GM18502 (cell line): ENCODE results near the gene C1GALT1C1.
A peak's percentile ranks its signal among the peaks of the same experiment; 100 is the strongest.
"Not testable (repeated sequence)": the region's sequence is repeated elsewhere in the genome, so short reads cannot be mapped to it uniquely, and the experiment has no call there.

ENCODE experiments used
- ATAC-seq: cut with Tn5 transposase; IDR thresholded peaks from one replicate; pipeline ENCODE4 v1.9.1; 2021; ENCODE audit warnings: mild to moderate bottlenecking; ENCODE audit not compliant: unreplicated experiment, poor library complexity

The C1GALT1C1 gene

DNA sequence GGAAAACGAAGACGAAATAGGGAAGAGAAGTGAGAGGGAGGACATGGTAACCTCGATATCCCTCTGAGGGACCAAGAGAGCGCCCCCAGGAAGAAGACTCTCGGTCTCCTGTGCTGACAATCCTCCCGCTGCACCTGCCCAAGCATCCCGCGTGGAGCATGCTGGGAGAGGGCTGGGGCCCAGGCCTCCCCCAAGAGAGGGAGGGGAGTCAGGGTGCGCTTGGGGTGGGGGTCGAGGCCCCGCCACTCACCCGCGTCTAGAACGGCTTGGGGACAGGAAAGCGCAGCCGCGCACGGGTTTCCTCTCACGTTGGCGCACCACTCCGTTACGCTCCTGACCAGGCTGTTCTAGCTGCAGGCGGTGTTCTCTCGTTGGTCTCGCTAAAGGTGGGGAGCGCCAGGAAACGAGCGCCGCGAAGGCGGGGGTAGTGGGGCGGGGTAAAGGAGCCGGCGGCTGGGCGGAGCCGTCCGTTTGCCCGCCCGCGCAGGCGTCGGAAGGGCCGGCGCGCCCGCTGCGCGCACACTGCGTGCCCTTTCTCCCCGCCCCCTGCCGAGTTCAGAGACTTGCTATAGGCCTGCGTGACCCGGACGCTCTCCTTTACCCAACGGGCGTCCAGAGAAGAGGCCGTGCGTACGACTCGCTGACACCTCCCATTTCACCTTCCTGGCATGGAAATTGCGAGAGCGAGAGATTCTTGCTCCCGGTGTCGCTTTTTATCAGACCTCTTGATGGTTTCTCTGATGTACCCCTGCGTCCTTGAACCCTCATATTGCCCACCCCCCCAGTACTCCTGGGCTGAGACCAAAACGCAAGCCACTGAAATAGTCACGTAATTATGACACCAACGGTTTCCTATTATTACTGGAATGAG, at the start of gene C1GALT1C1:
C1GALT1C1 (minus strand) TSS at position 388 of the 871 bp plus-strand sequence. CDS start 2,888 bp downstream, outside the sequence.
- ATAC-seq = peak; percentile 94

DNA sequence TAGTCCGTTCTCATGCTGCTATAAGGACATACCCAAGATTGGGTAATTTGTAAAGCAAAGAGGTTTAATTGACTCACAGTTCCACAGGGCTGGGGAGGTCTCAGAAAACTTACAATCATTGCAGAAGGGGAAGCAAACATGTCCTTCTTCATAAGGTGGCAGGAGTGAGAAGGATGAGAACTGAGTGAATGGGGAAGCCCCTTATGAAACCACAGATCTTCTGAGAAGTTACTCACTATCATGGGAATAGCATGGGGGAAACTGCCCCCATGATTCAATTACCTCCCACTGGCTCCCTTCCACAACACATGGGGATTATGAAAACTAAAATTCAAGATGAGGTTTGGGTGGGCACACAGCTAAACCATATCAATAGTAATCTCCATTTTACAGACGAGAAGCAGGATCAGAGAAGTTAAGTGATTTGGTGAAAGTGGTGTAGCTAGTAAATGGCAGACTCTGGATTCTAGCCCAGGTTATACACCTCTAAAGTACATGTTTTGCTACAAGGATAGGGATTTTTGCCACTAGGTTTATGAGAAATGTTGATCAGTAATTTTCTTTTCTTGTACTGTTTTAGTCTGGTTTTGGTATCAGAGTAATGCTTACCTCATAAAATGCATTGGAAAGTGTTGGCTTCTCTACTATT, 47.3 kb upstream of the C1GALT1C1 start:
- ATAC-seq = no peak

DNA sequence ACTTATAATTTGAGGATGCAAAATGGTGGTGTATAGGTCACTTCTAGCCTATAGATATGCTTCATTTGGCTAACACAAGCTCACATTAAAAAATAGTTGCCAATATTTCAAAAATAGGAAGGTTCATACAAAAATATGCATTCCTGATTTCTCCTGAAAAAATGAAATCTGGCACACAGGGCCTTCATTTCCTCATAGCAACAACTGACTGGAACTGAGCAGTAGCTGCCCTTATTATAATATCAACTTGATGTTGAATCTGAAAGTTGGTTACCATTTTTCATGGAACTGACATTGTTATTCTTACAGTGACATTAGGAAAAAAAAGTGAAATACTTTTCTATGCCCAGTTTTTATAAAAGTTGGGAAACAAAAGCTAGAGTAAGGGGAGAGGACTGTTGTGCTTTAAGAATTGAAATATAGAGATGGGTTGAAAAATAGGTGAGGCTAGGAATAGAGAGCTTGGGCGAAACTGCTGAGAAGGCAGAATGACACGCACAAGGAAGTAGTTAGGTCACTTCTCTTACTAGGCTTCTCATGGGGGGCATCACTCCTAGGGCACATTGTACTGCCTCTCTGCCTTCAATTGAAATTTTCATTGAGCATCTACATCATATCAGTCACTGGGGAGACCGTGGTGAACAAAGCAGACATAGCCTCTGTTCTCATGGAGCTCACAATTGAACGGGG, 43.1 kb upstream of the C1GALT1C1 start:
- no peak for ATAC-seq

DNA sequence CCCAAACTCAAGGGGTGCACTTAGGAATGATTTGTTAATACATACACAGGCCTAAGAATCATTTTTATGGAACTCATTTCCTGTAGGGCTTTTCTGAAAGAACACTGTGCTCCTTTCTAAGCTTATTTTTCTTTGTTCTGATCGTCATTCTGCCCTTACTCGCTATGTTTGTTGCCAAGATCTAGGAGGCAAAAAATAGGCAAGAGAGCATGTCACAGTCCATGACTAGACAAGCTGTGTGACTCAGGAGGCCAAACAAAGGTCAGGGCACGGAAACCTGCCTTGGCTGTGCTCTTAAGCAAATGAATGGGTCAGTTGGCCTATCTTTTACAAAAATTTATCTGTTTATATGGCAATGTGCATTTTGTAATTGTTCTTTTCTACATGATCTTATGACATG, 42.5 kb upstream of the C1GALT1C1 start:
- ATAC-seq = no peak

DNA sequence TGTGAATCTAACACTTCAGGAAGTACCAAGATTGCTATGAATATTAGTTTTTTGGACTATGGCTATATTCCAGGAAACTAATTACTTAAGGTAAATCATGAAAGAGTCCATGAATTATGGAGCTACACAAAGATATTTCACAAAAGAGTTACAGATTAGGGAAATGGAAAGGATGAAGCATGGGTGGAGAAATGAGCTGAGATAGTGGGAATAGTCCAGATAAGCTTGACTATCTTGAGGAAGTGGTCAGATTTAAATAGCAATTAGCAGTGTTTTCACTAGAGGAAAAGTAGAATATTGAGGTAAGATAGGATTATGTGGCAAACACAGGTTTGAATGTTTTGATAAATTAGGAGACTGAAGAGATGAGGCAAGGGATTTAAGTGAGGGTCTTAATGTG, 42.1 kb upstream of the C1GALT1C1 start:
- no peak for ATAC-seq

DNA sequence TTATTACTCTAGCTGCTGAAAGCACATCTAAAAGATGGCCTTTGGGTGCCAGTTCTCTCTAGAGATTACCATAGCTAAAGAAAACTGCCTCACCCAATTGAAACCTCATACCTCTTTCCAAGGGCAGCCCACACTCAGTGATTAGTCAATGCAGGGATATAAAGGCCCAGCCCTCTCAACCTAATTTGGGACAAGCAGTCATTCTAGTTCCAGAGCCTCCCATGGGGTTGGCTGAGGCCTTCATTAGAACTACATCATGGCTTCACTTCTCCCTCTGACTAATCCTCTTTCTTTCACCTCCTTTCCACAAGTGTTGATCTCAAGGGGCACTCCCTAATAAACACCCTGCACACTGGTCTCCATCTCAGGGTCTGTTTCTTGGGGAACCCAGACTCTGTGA, 38.5 kb upstream of the C1GALT1C1 start:
- ATAC-seq = no peak

DNA sequence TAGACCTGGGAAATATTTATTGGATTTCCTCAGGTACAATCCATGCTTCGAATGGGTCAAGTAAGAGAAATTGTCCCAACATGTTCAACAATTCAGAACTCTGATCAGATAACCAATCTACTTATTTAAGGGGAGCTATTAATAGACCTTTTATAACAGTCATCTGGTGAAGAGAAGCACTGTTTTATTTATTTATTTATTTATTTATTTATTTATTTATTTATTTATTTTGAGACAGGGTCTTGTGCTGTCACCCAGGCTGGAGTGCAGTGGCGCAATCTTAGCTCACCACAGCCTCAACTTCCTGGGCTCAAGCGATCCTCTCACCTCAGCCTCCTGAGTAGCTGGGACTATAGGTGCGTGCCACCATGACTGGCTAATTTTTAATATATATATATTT, 34.7 kb upstream of the C1GALT1C1 start:
- not testable (repeated sequence) for ATAC-seq

DNA sequence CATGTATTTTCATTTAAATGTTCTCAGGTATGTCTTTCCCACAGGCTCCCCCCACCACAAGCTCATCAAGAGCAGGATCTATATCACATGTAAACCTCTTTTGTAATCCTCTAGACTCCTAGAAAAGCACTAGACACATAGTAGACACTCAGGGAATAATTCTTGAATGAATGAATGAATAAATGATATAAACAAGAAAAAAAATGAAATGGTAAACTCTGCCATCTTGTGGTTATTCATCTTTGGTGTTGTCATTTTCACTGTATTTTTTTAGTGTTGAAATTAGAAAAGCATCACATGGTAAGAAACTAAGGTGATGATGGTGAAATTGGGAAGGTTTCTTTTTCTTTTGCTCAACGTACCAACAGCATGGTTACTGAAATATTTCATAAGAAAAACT, 34.2 kb upstream of the C1GALT1C1 start:
- no peak for ATAC-seq

DNA sequence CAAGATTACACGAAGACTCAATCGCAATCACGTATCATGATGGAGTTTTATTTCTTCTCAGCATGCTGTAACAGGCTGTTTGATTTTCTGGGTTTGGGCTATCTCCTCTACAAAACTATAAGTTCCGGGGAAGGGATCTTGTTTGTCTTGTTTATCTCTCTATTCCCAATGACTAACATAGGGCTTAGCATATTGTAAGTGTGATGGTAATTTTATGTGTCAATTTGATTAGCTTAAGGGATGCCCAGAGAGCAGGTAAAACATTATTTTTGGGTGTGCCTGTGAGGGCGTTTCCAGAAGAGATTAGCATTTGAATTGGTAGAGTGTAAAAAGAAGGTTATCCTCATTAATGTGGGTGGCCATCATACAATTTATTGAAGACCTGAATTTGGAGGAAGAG, 32.8 kb upstream of the C1GALT1C1 start:
- ATAC-seq = no peak

DNA sequence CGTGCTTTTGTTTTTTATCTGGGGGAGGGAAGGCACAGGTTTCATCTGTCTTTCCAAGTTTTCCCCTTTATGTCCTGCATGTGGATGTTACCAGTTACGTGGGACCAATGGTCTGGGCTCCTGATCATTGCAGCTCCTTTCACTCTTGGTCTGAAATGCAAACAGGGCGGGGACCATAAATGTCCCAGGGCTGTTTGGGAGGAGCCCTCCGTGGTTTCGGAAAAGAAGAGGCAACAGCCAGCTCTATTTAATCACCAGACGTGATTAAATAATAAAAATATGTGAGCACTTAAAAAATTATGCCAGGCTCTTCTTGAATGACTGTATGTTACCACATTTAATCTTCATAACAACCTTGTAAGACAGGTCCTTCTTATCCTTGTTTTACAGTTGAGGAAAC, 30.8 kb upstream of the C1GALT1C1 start:
- ATAC-seq = no peak

DNA sequence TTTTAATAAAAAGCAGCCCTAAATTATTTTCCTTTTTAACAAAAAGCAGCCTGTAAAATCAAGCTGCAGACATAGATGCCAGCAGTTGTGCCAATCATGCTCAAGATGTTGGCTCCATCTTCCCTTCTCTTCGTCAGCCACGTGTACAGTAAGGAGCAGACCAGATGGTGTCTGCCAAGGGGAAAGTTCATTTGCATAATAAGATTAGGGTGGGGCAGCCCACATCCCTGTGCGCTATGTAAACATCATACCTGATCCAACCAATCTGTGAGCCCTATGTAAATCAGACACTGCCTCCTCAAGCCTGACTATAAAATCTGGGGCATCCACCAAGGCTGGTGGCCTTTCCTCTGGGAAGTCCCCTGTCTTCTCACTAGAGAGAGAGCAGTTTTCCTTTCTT, 23.1 kb upstream of the C1GALT1C1 start:
- no peak for ATAC-seq

DNA sequence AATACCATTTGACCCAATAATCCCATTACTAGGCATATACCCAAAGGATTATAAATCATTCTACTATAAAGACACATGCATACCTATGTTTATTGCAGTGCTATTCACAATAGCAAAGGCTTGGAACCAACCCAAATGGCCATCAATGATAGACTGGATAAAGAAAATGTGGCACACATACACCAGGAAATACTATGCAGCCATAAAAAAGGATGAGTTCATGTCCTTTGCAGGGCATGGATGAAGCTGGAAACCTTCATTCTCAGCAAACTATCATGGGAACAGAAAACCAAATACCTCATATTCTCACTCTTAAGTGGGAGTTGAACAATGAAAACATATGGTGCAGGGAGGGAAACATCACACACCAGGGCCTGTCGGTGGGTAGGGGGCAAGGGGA, 22.4 kb upstream of the C1GALT1C1 start:
- not testable (repeated sequence) for ATAC-seq

DNA sequence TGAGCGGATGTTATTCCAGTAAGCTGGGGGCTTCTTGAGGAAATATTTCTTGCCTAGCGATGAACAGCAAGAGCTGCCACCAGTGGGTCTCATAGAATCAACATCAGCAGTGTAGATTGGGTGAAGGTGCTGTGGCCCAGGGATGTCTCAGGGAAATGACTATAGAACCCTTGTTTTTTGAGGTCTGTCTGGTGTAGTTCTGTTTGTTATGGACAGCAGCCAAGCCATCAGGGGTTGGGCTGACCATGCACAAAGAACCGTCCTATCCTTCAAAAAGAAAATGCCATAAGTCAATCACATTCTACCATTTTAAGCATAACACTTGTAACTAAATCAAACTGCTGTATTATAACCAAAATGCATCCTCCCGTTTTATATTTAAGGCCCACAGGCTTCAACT, 17.3 kb upstream of the C1GALT1C1 start:
- no peak for ATAC-seq

DNA sequence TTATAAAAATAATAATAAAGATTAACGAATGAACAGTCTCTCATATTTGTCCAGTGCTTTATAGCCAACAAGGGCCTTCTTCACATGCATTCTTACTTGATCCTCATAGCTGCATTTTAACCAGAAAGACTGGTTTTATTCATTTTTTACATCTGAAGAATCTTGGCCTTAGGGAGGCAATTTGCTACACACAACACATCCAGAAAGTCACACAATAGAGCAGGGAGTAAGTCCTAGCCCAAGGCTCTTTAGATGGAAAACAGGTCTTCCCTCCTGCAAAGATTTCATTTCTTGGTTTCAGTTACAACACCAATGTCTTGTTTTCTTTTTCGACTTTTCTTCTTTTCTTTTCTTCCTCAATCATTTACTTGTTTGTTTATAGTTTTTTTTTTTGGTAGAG, 13.0 kb upstream of the C1GALT1C1 start:
- no peak for ATAC-seq

DNA sequence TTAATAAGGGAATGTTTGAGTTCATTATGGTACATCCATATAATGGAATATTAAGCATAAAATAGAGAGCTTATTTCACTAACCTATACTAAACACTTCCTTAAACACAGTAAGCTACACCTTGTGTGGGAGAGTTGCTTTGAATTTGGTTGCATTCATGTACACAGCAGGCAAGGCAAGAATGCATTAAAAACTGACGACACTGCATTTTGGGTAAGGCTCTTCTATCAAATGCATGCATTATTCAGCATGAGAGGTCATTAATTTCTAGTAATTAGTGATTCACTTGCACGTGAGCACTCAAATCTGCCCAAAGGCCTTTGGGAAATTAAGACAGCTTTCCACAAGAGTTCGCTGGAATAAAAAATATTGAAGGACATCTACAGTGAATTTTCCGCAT, 8.8 kb upstream of the C1GALT1C1 start:
- ATAC-seq = no peak

DNA sequence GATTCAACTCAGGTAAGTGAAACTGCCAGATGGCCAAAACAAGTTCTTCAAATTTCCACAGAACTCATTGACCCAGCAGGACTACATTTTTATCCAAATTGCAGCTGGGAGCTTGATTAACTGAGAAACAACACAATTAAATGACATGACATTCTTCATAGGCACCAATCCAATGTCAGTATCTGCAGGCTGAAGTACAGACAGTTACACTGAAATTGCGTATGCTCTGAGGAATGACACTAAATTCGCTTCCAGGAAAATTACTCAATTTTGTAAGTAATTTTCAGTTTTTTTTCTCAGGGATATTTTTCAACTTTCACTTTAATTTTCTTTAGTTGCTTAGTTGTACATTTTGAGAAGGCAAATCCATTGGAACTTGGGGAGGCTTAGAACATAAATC, 4.5 kb downstream of the C1GALT1C1 start:
- ATAC-seq = no peak

DNA sequence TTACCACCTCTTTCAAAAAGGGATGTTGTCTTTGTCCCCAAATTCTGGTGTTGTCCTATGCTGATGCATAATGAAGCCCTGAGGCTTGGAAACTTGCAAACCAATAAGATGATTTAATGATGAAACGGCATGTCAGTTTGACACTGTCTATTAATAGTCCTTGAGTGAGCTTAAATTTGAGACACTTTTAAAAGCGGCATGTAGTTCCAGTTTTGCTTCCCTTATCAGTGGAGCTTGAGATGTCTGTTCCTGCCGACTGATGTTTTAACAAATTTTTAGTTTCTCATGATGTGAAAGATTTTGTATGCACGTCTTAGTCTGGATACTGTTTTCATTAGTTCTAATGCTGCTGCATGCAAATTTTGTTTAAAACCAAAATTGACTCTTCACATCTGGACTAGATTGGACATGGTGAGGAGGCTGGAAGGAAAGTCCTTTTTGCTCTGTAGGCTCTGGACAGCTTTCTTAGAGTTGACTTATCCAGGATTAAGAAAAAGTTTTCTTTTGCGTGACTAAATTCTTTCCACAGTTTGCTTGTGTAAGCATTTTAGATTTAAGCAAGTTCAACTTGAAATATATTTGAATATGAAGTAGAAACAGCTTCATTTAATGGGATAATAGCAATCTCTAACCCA, 11.7 kb downstream of the C1GALT1C1 start:
- ATAC-seq = no peak

DNA sequence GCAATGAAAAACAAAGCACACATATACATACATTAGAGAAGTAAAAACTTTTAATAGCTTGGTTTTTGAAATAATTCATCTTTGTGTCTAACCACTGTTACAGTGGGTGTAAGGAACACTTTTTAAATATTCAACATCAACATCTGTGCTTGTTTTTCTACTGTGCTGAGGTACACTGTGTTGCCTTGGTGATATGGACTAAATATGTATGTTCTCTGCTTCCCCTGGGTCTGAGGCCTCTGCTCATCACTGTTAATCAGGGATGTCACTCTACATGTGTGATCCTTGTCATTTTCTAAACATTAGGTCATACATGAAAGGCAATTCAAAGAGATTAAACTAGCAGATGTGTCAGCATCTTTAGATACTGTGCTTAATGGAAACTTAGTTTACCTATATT, 15.0 kb downstream of the C1GALT1C1 start:
- no peak for ATAC-seq

DNA sequence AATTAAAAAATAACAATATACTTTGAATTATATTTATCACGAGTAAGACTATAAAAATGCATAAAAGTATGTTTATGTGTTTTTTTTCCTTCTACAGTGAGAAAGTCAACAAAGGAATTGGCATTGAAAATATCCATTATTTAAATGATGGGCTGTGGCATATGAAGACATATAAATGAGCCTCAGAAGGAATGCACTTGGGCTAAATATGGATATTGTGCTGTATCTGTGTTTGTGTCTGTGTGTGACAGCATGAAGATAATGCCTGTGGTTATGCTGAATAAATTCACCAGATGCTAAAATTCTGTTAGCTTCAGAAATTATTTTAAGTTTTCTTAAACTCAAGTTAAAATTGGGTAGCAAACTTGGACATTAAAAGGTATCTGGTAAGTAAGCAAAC, 17.8 kb downstream of the C1GALT1C1 start:
- ATAC-seq = no peak

DNA sequence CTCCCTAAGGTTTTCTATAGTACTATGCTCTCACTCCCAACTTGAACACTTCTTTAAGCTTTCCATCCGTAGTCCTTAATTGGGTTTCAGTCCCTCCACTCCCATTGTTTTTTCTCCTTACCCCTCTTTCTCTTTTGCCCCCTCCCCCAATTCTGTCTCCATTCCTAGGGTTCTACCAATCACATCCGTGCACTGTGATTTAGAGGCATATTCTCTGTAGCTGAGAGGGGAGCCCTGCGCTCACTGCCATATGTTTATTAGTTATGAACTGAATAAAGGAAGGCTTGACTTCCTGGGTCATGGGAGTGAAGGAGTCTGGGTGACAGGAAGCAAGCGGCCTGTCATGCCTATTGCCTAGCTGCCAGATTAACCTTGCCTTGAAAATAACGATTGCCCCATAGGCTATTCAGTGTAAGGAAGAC, 25.5 kb downstream of the C1GALT1C1 start:
- ATAC-seq = peak; percentile 57
